Measurements from ENCODE around the gene KDM4B. TPM values are rescaled to one million over a fixed set of nuclear protein-coding genes. Genes with fewer than 3 reads are reported as not detected.

Gene KDM4B
- total RNA-seq, 4 donors from 2014 or later = 26.0 to 51.2 (median 34.2) TPM

DNA sequence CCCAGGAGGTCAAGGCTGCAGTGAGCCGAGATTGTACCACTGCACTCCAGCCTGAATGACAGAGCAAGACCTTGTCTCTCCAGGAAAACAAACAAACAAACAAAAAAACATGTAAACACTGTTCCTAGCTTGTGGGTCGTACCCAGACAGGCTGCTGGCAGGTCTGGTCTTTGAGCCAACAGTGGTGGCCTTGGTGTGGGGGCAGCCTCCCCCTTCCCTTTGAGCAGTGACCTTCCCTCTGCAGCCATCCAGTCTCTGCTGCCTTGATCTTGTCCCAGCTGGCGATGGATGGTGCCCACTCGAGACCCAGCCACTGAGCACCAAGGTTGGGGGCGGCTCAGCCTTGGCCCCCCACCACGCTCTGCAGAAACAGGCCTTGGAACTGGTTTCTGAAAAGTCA lies 143.3 kb downstream of the KDM4B start:
- Histone ChIP-seq H3K9me3 (no peaks in the 10 kb centered on the region), H3K4me1 (peaks cover 0 to 20% (median 0%) of the 10 kb centered on the region in 4 donors), H3K4me3 (no peak overlapping the region), H3K27me3 (no peaks in the 10 kb centered on the region), H3K36me3 (peaks cover 30 to 92% (median 68%) of the 10 kb centered on the region in 4 donors), H3K27ac (replicated peaks in 1 of 4) (no peak overlapping the region)
- no peak for TF ChIP-seq POLR2A (IDR thresholded peaks at IDR 0.05; ENCODE audit: low read depth)
- TF ChIP-seq EP300 (IDR thresholded peaks at IDR 0.05) = no peak
- TF ChIP-seq, protein P1, sequence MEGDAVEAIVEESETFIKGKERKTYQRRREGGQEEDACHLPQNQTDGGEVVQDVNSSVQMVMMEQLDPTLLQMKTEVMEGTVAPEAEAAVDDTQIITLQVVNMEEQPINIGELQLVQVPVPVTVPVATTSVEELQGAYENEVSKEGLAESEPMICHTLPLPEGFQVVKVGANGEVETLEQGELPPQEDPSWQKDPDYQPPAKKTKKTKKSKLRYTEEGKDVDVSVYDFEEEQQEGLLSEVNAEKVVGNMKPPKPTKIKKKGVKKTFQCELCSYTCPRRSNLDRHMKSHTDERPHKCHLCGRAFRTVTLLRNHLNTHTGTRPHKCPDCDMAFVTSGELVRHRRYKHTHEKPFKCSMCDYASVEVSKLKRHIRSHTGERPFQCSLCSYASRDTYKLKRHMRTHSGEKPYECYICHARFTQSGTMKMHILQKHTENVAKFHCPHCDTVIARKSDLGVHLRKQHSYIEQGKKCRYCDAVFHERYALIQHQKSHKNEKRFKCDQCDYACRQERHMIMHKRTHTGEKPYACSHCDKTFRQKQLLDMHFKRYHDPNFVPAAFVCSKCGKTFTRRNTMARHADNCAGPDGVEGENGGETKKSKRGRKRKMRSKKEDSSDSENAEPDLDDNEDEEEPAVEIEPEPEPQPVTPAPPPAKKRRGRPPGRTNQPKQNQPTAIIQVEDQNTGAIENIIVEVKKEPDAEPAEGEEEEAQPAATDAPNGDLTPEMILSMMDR (IDR thresholded peaks at IDR 0.05) = no peak
- TF ChIP-seq POLR2AphosphoS5 (IDR thresholded peaks at IDR 0.05) = no peak
- intact Hi-C loops (cut with DNase I) = no loop called here
- WGBS = 93% methylated on average over 3 of the region's 6 CpGs
- DNase-seq (ENCODE audit: extremely low spot score) = no peak

DNA sequence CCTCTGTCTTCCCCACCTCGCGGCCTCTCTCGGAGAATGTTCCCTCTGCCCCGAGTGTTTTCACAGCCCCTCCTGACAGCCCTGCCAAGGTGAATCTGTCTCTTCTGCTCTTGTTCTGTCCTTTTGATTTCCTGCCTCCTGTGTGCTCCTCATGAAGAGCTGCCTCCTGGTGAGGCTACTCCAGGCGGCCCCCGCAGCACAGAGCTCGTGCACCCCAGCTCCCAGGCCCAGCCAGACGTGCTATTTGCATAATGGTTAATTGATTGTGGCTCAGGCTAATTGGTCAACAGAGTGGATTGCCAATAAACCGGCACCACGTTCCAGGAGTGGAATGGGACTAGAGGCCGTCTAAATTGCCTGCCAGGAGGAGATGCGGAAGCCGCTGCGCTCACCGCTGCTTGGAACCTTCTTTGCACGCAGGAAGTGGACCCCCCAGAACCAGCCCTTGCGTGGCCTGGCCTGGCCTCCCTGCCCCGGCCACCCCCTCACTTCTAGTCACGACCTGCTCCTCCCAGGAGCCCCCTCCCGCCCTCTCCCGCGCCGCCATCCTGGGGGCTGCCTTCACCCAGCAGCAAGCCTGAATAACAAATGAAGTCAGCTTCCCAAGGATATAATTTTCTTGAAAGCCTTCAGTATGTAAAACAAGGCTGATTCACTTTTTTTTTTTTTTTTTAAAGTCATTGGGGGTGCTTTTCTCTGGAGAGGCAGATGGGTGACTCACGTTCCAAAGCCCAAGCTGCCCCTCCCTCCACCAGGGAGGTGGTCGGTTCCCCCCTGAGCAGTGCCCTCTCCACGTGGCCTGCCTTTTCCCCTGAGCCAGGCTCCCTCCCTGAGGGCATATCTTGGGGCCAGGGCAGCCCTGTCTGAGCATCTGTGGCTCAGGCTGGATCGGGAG lies 144.0 kb downstream of the KDM4B start:
- intact Hi-C loops (cut with DNase I) = no loop called here
- no peak for DNase-seq (ENCODE audit: extremely low spot score)
- TF ChIP-seq, protein P1 (IDR thresholded peaks at IDR 0.05) = no peak
- TF ChIP-seq POLR2AphosphoS5 (IDR thresholded peaks at IDR 0.05) (no peak), POLR2A (IDR thresholded peaks at IDR 0.05; ENCODE audit: low read depth) (no peak), EP300 (IDR thresholded peaks at IDR 0.05) (no peak)
- Histone ChIP-seq H3K36me3 (peaks cover 30 to 92% (median 65%) of the 10 kb centered on the region in 4 donors), H3K4me3 (no peak overlapping the region), H3K27ac (replicated peaks in 1 of 4) (no peak overlapping the region), H3K27me3 (no peaks in the 10 kb centered on the region), H3K9me3 (no peaks in the 10 kb centered on the region), H3K4me1 (peaks cover 0 to 13% (median 0%) of the 10 kb centered on the region in 4 donors)
- 78% methylated on average over 24 of the region's 27 CpGs for WGBS

DNA sequence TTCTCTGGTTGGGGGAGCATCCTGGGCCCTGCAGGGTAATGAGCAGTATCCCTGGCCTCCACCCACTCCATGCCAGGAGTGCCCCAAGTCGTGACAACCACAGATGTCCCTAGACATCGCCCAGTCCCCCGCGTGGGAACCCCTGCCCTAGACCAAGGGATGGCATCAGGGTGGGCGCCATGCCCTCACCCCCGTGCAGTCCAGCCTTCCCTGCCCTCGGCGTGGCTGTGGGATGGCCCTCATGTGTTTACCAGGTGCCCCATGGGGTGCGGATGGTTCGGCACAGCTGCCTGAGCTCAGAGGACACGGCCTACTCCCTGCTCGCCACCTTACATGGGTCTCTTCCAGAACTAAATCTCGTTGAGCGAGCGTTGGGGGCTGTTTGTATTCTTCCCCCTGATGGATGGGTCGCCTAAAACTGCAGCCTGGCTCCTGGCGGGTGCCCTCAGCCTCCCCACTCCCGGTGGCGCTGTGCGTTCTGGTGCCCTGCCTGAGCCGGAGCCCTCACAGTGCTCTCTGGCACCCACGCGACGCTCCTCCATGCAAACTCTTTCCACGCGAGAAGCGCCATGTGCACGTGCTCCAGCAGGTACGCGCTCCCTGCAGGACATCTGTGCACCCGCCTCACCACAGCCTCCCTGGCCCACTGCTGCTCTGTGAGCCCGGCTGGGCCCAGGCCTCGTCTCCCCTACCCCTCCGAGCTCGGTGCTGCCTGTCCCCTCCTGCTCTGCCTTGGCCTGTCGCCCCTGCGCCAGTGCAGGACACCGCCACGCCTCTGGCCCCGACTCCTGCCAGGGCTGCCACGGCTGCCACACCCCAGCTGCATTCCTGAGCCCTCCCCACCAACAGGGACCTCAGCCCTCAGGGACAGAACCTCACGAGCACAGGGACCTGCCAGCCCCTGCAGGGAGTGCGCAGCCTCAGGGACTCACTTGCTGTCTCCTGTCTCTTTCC lies 145.0 kb downstream of the KDM4B start:
- H3K36me3 ChIP-seq = peaks cover 34 to 92% (median 67%) of the 10 kb centered on the region in 4 donors
- no peak overlapping the region for H3K27ac ChIP-seq (replicated peaks in 1 of 4)
- intact Hi-C loops (cut with DNase I) = no loop called here
- no peak overlapping the region for H3K4me3 ChIP-seq
- no peaks in the 10 kb centered on the region for H3K27me3 ChIP-seq
- WGBS = 88% methylated on average over 36 of the region's 43 CpGs
- no peaks in the 10 kb centered on the region for H3K9me3 ChIP-seq
- no peak for DNase-seq (ENCODE audit: extremely low spot score)
- H3K4me1 ChIP-seq = peaks cover 0 to 13% (median 0%) of the 10 kb centered on the region in 4 donors
- TF ChIP-seq EP300 (IDR thresholded peaks at IDR 0.05) (no peak), POLR2A (IDR thresholded peaks at IDR 0.05; ENCODE audit: low read depth) (no peak), POLR2AphosphoS5 (IDR thresholded peaks at IDR 0.05) (no peak)
- TF ChIP-seq, protein P1 (IDR thresholded peaks at IDR 0.05) = no peak

DNA sequence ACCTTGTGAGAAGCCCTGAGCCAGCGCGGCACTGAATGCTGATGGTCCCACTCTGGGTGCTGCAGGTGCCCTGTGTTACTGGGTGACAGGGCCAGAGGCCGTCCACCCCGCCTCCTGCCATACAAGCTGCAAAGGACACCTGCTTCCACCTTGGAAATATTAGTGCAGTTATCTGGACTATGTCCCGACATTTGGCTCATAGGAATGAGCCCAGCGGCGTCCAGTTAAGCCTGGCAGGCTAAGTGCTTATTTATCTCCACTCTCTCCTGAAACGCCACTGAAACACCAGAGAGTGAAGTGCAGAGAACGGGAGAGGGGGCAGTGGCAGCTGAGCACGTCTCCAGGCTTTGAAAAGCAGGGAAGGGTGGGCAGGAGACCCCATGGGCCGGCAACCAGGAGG lies 145.8 kb downstream of the KDM4B start:
- no peaks in the 10 kb centered on the region for H3K9me3 ChIP-seq
- peaks cover 0 to 13% (median 0%) of the 10 kb centered on the region in 4 donors for H3K4me1 ChIP-seq
- intact Hi-C loops (cut with DNase I) = no loop called here
- H3K36me3 ChIP-seq = peaks cover 40 to 92% (median 72%) of the 10 kb centered on the region in 4 donors
- no peak overlapping the region for H3K27ac ChIP-seq (replicated peaks in 1 of 4)
- no peak overlapping the region for H3K4me3 ChIP-seq
- 76% methylated on average over 9 of the region's 11 CpGs for WGBS
- TF ChIP-seq, protein P1 (IDR thresholded peaks at IDR 0.05) = no peak
- TF ChIP-seq EP300 (IDR thresholded peaks at IDR 0.05) = no peak
- TF ChIP-seq POLR2AphosphoS5 (IDR thresholded peaks at IDR 0.05) = no peak
- no peak for TF ChIP-seq POLR2A (IDR thresholded peaks at IDR 0.05; ENCODE audit: low read depth)
- no peak for DNase-seq (ENCODE audit: extremely low spot score)
- H3K27me3 ChIP-seq = no peaks in the 10 kb centered on the region

Measured in esophagus muscularis mucosa (tissue), 4 donors.